K562 (cell line): ENCODE measurements around the gene GYPC. TPM values are rescaled to one million over a fixed set of nuclear protein-coding genes. Genes with fewer than 3 reads are reported as not detected.
A peak's percentile ranks its signal among the peaks of the same experiment; 100 is the strongest.

ENCODE experiments used
- CXXC5 ChIP-seq: fragments of 250-450 bp; sonication (Bioruptor Pico); IDR thresholded peaks from 2 replicates; pipeline ENCODE4 v1.8.0; 2022; ENCODE audit warnings: inconsistent platforms, mild to moderate bottlenecking, moderate library complexity
- E4F1 ChIP-seq: fragments of 250-450 bp; sonication (Bioruptor Pico); IDR thresholded peaks from 2 replicates; pipeline ENCODE4 v1.5.0; 2021; ENCODE audit warnings: mild to moderate bottlenecking, borderline replicate concordance
- ILK ChIP-seq: fragments of 450-650 bp; IDR thresholded peaks from 2 replicates; pipeline ENCODE4 v1.6.1; 2016; ENCODE audit warnings: missing genetic modification characterization, low read depth, mild to moderate bottlenecking, missing compliant biosample characterization, moderate library complexity, borderline replicate concordance
- JUND ChIP-seq, 2 experiments: IDR thresholded peaks; 2 replicates in 1 of 2; 3 replicates in 1 of 2; pipeline ENCODE4 v1.6.1; 2011; ENCODE audit warnings: borderline replicate concordance in 2 of 2, low read depth in 2 of 2, low read length in 2 of 2, improper control_type of control experiment in 1 of 2, missing biosample characterization in 1 of 2, missing genetic modification characterization in 1 of 2, missing genetic modification reagents in 1 of 2
- KDM2B ChIP-seq: fragments of 250-450 bp; sonication (Bioruptor Pico); IDR thresholded peaks from 2 replicates; pipeline ENCODE4 v1.8.0; 2021; ENCODE audit warnings: mild to moderate bottlenecking, moderate library complexity
- MITF ChIP-seq: IDR thresholded peaks from 2 replicates; pipeline ENCODE4 v1.6.1; 2014; ENCODE audit warnings: antibody characterized with exemption
- MTA2 ChIP-seq: fragments of 450-650 bp; IDR thresholded peaks from 2 replicates; pipeline ENCODE4 v1.6.1; 2016; ENCODE audit warnings: low read depth
- SAP30 ChIP-seq: fragments of 200-600 bp; sonication (generic); IDR thresholded peaks from 2 replicates; pipeline ENCODE4 v1.6.1; 2012; ENCODE audit warnings: borderline replicate concordance, low read depth, mild to moderate bottlenecking, moderate library complexity, low read length, control low read depth, inconsistent platforms; ENCODE audit not compliant: insufficient read depth, poor library complexity, severe bottlenecking
- TCF3 ChIP-seq: sonication (generic); formaldehyde crosslinking; IDR thresholded peaks from 2 replicates; pipeline ENCODE4 v1.4.0; 2020; ENCODE audit warnings: mild to moderate bottlenecking, missing genetic modification reagents
- TRIM24 ChIP-seq, 2 experiments: fragments of 450-650 bp; IDR thresholded peaks; 2 replicates each; pipeline ENCODE4 v1.6.1; 2016
- ZBTB40 ChIP-seq, 2 experiments: fragments of 450-650 bp in 1 of 2; sonication (generic) in 1 of 2; formaldehyde crosslinking in 1 of 2; IDR thresholded peaks; 2 replicates each; pipeline versions ENCODE4 v1.7.1 to v1.9.0; 2016 to 2022; ENCODE audit warnings: inconsistent platforms in 1 of 2, mild to moderate bottlenecking in 1 of 2, missing genetic modification reagents in 1 of 2
- ZBTB7A ChIP-seq: IDR thresholded peaks from 2 replicates; pipeline ENCODE4 v1.6.1; 2011; ENCODE audit warnings: low read depth, mild to moderate bottlenecking, low read length, moderate library complexity, borderline replicate concordance; ENCODE audit not compliant: control insufficient read depth
- ZNF583 ChIP-seq: fragments of 250-450 bp; sonication (Bioruptor Pico); IDR thresholded peaks from 2 replicates; pipeline ENCODE4 v1.4.0; 2020
- ZNF780A ChIP-seq: fragments of 250-450 bp; sonication (Bioruptor Pico); IDR thresholded peaks from 2 replicates; pipeline ENCODE4 v1.5.0; 2021; ENCODE audit warnings: mild to moderate bottlenecking
- polyA plus RNA-seq, 8 experiments: library from polyadenylated mRNA; depleted of rRNA in 4 of 8; stranded (reverse) in 5 of 8; unstranded in 3 of 8; fragments of >200 nt; fragmentation: Nextera tagmentation in 2 of 8; fragmentation: Illumina TruSeq in 1 of 8; extraction: Ambion mirVana in 2 of 8; extraction: Trizol in 1 of 8; gene quantifications; 2 replicates each; pipeline versions ENCODE4 v1.2.1 to v1.2.3, GENCODE V29; 2011 to 2014; ENCODE audit warnings: inconsistent platforms in 1 of 8, missing spikeins in 1 of 8
- total RNA-seq, 7 experiments: library from RNA; depleted of rRNA in 6 of 7; stranded (reverse); fragments of >200 nt in 6 of 7; fragmentation: Illumina TruSeq in 2 of 7; extraction: Trizol in 2 of 7; gene quantifications; 2 replicates each; pipeline versions ENCODE4 v1.2.1 to v1.2.3, GENCODE V29; 2011 to 2021; ENCODE audit warnings: low replicate concordance in 1 of 7

The GYPC gene
- total and polyA plus RNA-seq, 9 of the 15 experiments (the other 6 are each of a cell fraction or from before 2014, with no cell fraction given): 50.6 to 282 (median 194) TPM

DNA sequence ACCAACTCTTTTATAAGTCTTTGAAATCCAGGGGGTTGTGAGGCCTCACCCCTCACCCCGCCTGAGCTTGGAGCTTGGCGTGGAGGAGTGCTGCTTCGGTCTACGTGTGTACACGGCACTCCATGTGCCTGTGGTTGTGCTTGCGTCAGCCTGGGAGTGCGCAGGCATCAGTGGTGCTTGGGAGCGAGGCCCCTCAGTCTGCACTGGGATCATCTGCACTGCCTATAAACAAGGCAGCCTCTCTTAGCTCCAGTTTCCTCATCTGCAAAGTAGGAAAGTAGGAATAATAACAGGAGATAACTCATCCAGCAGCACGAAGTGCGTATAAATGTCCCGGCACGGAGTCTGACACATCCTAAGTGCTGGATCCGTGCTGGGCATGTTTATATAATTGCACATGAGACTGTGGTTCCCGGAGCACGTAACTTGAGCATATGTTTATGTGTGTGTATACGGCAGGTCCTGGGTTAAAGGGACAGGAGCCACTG lies 1.2 kb downstream of the GYPC start (continued):
- TF ChIP-seq ZBTB40 (IDR thresholded peaks at IDR 0.05): no peak
- TF ChIP-seq ZBTB40 (CRISPR knock-in tag; IDR thresholded peaks at IDR 0.05): no peak
- no peak for TF ChIP-seq SAP30
- TF ChIP-seq TRIM24 (IDR thresholded peaks at IDR 0.05): no peak
- TF ChIP-seq TCF3: no peak
- no peak for TF ChIP-seq ILK (tag)
- TF ChIP-seq JUND (IDR thresholded peaks at IDR 0.05; ENCODE audit: borderline replicate concordance, low read depth, low read length): peak; percentile 71
- TF ChIP-seq JUND (tag; IDR thresholded peaks at IDR 0.05; ENCODE audit: borderline replicate concordance, low read depth, low read length): peak; percentile 44; the same call in 2 of the 3 replicates
- TF ChIP-seq KDM2B (CRISPR knock-in tag): no peak
- TF ChIP-seq ZNF780A (CRISPR knock-in tag): no peak
- no peak for TF ChIP-seq ZNF583 (CRISPR knock-in tag)
- peak; percentile 74 for TF ChIP-seq CXXC5 (CRISPR knock-in tag)
- TF ChIP-seq MTA2: no peak
- no peak for TF ChIP-seq E4F1 (CRISPR knock-in tag)
- TF ChIP-seq MITF: no peak
- TF ChIP-seq ZBTB7A: 0 out of 2 replicates have a peak, but pooled peaks have one; percentile 4
